Testis (tissue), 3 donors: ENCODE results near the gene TMEM44. TPM values are rescaled to one million over a fixed set of nuclear protein-coding genes. Genes with fewer than 3 reads are reported as not detected.

Experiments used
- DNase-seq: peaks from one replicate; pipeline ENCODE4 v3.0.0-alpha.2; 2019
- H3K27ac ChIP-seq, 2 donors: fragments of 200-600 bp; sonication (generic); one replicate each; pipeline ENCODE4 v1.5.1; 2019
- H3K27me3 ChIP-seq: fragments of 200-600 bp; sonication (generic); one replicate; pipeline ENCODE4 v1.5.1; 2019
- H3K36me3 ChIP-seq: fragments of 200-600 bp; sonication (generic); one replicate; pipeline ENCODE4 v1.5.1; 2017; ENCODE audit warnings: low read depth; ENCODE audit errors: missing control alignments
- H3K4me1 ChIP-seq: fragments of 200-600 bp; sonication (generic); one replicate; pipeline ENCODE4 v1.5.1; 2019
- H3K4me3 ChIP-seq, 2 donors: fragments of 200-600 bp; sonication (generic); one replicate each; pipeline ENCODE4 v1.5.1; 2017 to 2019
- H3K9me3 ChIP-seq: fragments of 200-600 bp; sonication (generic); one replicate; pipeline ENCODE4 v1.5.1; 2017
- POLR2A ChIP-seq: fragments of 450-650 bp; IDR thresholded peaks from one replicate; pipeline ENCODE4 v1.6.1; 2017; ENCODE audit warnings: antibody characterized with exemption, mild to moderate bottlenecking, moderate library complexity
- WGBS, 2 donors: methylation state at CpG; one replicate each; pipeline ENCODE4 v1.1.5; 2018; 5-methylcytosine and 5-hydroxymethylcytosine counted together
- intact Hi-C: fragments of 100-400 bp; cut with DNase I; formaldehyde crosslinking; loops from one replicate; pipeline ENCODE4 v1.15.1; 2023; ENCODE audit warnings: low total_unique reads
- polyA plus RNA-seq: library from polyadenylated mRNA; stranded (reverse); fragments of 350-450 nt; fragmentation: Illumina TruSeq; extraction: RNeasy Lipid Tissue Mini Kit (QIAGEN cat#74804); gene quantifications from one replicate; pipeline ENCODE4 v1.2.3, GENCODE V29; 2014; ENCODE audit warnings: low read depth, low replicate concordance; ENCODE audit not compliant: insufficient read depth
- total RNA-seq, 2 donors: library from RNA; depleted of rRNA; stranded (reverse); fragments of >200 nt; gene quantifications; one replicate each; pipeline ENCODE4 v1.2.3, GENCODE V29; 2016
- TF ChIP-seq, protein P1 (sequence below), 3 experiments: fragments of 450-650 bp in 2 of 3; fragments of 200-600 bp in 1 of 3; sonication (generic) in 1 of 3; IDR thresholded peaks; one replicate each; pipeline ENCODE4 v1.5.1; 2016 to 2019; ENCODE audit warnings: antibody characterized with exemption in 3 of 3, mild to moderate bottlenecking in 2 of 3, moderate library complexity in 1 of 3

TMEM44 gene
- total and polyA plus RNA-seq, 3 donors from 2014 or later, result 6.8 to 14.9 (median 10.7) TPM

GRCh38 chr3:194671900-194672808, 38.9 kb upstream of the TMEM44 start, which contains the start of gene LSG1:
LSG1 (minus strand) TSS chr3:194672191; CDS start chr3:194672162, 29 bp downstream.
- no peaks in the 10 kb centered on the region for H3K9me3 ChIP-seq
- peak; percentile 97 for DNase-seq
- WGBS, 2 donors, result 0 to 1% methylated on average over 56 to 57 of the region's 57 CpGs
- peak within 1 kb of the TSS; percentile 75 to 84 for H3K4me3 ChIP-seq
- peak within 1 kb of the TSS; percentile 93 to 96 for H3K27ac ChIP-seq
- H3K4me1 ChIP-seq, result peaks cover 18% of the 10 kb centered on the region
- no peaks in the 10 kb centered on the region for H3K27me3 ChIP-seq
- no peaks in the 10 kb centered on the region for H3K36me3 ChIP-seq
- TF ChIP-seq, protein P1, sequence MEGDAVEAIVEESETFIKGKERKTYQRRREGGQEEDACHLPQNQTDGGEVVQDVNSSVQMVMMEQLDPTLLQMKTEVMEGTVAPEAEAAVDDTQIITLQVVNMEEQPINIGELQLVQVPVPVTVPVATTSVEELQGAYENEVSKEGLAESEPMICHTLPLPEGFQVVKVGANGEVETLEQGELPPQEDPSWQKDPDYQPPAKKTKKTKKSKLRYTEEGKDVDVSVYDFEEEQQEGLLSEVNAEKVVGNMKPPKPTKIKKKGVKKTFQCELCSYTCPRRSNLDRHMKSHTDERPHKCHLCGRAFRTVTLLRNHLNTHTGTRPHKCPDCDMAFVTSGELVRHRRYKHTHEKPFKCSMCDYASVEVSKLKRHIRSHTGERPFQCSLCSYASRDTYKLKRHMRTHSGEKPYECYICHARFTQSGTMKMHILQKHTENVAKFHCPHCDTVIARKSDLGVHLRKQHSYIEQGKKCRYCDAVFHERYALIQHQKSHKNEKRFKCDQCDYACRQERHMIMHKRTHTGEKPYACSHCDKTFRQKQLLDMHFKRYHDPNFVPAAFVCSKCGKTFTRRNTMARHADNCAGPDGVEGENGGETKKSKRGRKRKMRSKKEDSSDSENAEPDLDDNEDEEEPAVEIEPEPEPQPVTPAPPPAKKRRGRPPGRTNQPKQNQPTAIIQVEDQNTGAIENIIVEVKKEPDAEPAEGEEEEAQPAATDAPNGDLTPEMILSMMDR (IDR thresholded peaks at IDR 0.05), result peak in 2 of 3 experiments; percentile 24 to 34
- TF ChIP-seq POLR2A, result no peak
- intact Hi-C loops, result no loop called here

- Histone ChIP-seq H3K4me1 (peaks cover 18% of the 10 kb centered on the region), H3K27me3 (no peaks in the 10 kb centered on the region), H3K4me3 (peak overlapping the region; percentile 75 to 84), H3K9me3 (no peaks in the 10 kb centered on the region), H3K36me3 (no peaks in the 10 kb centered on the region), H3K27ac (peak overlapping the region; percentile 93 to 96)
- DNase-seq, result no peak
- TF ChIP-seq POLR2A, result no peak
- TF ChIP-seq, protein P1 (IDR thresholded peaks at IDR 0.05), result peak; percentile 51 to 73 (median 66)
- intact Hi-C loops, result no loop called here
- WGBS, 2 donors, result 0 to 1% methylated on average over 5 of the region's 5 CpGs
Observed at GRCh38 chr3:194671511-194671899, 38.3 kb upstream of the TMEM44 start.

- DNase-seq, result no peak
- intact Hi-C loops, result no loop called here
- TF ChIP-seq POLR2A, result no peak
- no peaks in the 10 kb centered on the region for H3K9me3 ChIP-seq
- no peaks in the 10 kb centered on the region for H3K36me3 ChIP-seq
- no peaks in the 10 kb centered on the region for H3K27me3 ChIP-seq
- no peak overlapping the region for H3K27ac ChIP-seq
- H3K4me3 ChIP-seq, result no peak overlapping the region
- WGBS, 2 donors, result 73 to 82% methylated on average over 7 of the region's 7 CpGs
- H3K4me1 ChIP-seq, result peaks cover 10% of the 10 kb centered on the region
Observed at GRCh38 chr3:194667363-194667762, 34.1 kb upstream of the TMEM44 start.

- TF ChIP-seq, protein P1 (IDR thresholded peaks at IDR 0.05), result no peak
- no peak for TF ChIP-seq POLR2A
- no peak for DNase-seq
- H3K9me3 ChIP-seq, result no peaks in the 10 kb centered on the region
- no peak overlapping the region for H3K27ac ChIP-seq
- intact Hi-C loops, result no loop called here
- no peaks in the 10 kb centered on the region for H3K27me3 ChIP-seq
- H3K4me3 ChIP-seq, result no peak overlapping the region
- no peaks in the 10 kb centered on the region for H3K36me3 ChIP-seq
- peaks cover 11% of the 10 kb centered on the region for H3K4me1 ChIP-seq
- 91 to 95% methylated on average over 7 of the region's 7 CpGs for WGBS, 2 donors
Observed at GRCh38 chr3:194664857-194665256, 31.6 kb upstream of the TMEM44 start.

DNA sequence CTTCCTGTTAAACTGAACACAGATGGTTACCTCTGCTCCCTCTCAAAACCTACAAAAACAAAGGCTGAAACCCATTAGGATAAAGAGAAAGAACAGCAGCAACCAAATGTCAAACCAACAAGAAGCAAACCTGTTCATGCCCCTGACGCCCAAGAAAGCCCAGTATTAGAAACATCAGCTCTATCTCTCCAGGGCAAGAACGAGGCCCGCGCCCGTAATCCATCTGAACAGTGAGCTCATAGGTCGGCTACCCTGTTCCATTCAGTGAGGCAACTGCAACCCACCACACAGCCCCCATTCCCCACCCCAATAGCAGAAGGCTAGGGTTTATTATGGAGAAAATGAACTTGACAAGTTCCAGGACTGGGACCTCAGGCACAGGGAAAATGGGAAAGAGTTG, 28.7 kb upstream of the TMEM44 start:
- H3K4me1 ChIP-seq, result peaks cover 11% of the 10 kb centered on the region
- intact Hi-C loops, result no loop called here
- no peak overlapping the region for H3K27ac ChIP-seq
- no peaks in the 10 kb centered on the region for H3K36me3 ChIP-seq
- TF ChIP-seq, protein P1 (IDR thresholded peaks at IDR 0.05), result no peak
- no peak for TF ChIP-seq POLR2A
- H3K4me3 ChIP-seq, result no peak overlapping the region
- 52 to 80% methylated on average over 6 of the region's 6 CpGs for WGBS, 2 donors
- no peaks in the 10 kb centered on the region for H3K27me3 ChIP-seq
- no peaks in the 10 kb centered on the region for H3K9me3 ChIP-seq
- no peak for DNase-seq
